Measurements from ENCODE around the gene UBB.
A peak's percentile ranks its signal among the peaks of the same experiment; 100 is the strongest.

The UBB gene

DNA sequence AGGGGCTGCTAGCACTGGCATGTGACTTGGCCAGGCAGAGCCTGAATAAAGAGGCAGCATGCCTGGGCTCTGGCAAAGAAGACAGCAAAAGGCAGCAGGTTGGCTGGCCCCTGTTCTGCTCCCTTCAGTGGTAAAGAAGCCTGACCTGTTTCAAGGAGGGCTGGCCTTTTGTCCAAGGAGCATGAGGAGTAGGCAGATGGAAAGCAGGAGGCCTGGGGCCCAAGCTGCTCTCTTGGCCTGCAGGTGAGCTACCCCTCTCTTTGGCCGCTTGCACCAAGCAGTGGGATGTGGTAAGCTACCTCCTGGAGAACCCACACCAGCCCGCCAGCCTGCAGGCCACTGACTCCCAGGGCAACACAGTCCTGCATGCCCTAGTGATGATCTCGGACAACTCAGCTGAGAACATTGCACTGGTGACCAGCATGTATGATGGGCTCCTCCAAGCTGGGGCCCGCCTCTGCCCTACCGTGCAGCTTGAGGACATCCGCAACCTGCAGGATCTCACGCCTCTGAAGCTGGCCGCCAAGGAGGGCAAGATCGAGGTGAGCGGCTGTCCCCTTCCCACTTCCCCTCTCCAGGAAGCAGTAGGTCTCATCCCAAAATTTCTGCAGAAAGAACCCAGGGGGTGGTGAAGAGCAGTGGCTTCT is 42.5 kb downstream of the UBB start:
- H3K4me3 ChIP-seq (ENCODE audit: low read depth, low read length), result no peak overlapping the region
- no peak for DNase-seq (ENCODE audit: low read depth)
- TF ChIP-seq CTCF (IDR thresholded peaks at IDR 0.05; ENCODE audit: low read depth, low read length), result no peak
- TF ChIP-seq, protein P1, sequence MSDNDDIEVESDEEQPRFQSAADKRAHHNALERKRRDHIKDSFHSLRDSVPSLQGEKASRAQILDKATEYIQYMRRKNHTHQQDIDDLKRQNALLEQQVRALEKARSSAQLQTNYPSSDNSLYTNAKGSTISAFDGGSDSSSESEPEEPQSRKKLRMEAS (IDR thresholded peaks at IDR 0.05; ENCODE audit: low read depth, low read length), result no peak
- TF ChIP-seq POLR2A (IDR thresholded peaks at IDR 0.05; ENCODE audit: extremely low read depth, insufficient read length), result no peak
- no peak for TF ChIP-seq MYC (IDR thresholded peaks at IDR 0.05; ENCODE audit: low read depth, low read length)

DNA sequence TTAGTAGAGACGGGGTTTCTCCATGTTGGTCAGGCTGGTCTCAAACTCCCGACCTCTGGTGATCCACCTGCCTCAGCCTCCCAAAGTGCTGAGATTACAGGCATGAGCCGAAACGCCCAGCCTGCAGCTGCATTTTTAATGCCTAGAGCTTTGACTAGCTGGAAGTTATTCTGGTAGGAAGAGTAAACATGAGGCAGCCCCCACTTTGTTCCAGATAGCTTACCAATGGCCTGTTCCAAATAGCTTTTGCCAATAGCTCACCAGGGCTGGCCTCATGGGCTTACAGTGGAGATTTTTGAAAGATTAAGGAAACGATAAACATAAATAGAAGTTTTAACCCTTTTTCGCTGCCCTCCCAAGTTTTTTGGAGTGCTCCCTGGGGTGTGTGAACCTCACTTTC is 44.3 kb downstream of the UBB start:
- no peak for DNase-seq (ENCODE audit: low read depth)
- TF ChIP-seq, protein P1 (IDR thresholded peaks at IDR 0.05; ENCODE audit: low read depth, low read length), result no peak
- TF ChIP-seq CTCF (IDR thresholded peaks at IDR 0.05; ENCODE audit: low read depth, low read length) (no peak), MYC (IDR thresholded peaks at IDR 0.05; ENCODE audit: low read depth, low read length) (no peak), POLR2A (IDR thresholded peaks at IDR 0.05; ENCODE audit: extremely low read depth, insufficient read length) (no peak)

GRCh38 chr17:16425698-16426659 is 45.1 kb downstream of the UBB start:
- no peak for DNase-seq (ENCODE audit: low read depth)
- TF ChIP-seq POLR2A (IDR thresholded peaks at IDR 0.05; ENCODE audit: extremely low read depth, insufficient read length), result no peak
- TF ChIP-seq, protein P1 (IDR thresholded peaks at IDR 0.05; ENCODE audit: low read depth, low read length), result no peak
- no peak for TF ChIP-seq CTCF (IDR thresholded peaks at IDR 0.05; ENCODE audit: low read depth, low read length)
- H3K4me3 ChIP-seq (ENCODE audit: low read depth, low read length), result no peak overlapping the region

More for the DNA sequence above, 44.3 kb downstream of the UBB start:
- H3K4me3 ChIP-seq (ENCODE audit: low read depth, low read length), result no peak overlapping the region

- no peak for DNase-seq (ENCODE audit: low read depth)
- H3K4me3 ChIP-seq (ENCODE audit: low read depth, low read length), result no peak overlapping the region
- no peak for TF ChIP-seq POLR2A (IDR thresholded peaks at IDR 0.05; ENCODE audit: extremely low read depth, insufficient read length)
- no peak for TF ChIP-seq CTCF (IDR thresholded peaks at IDR 0.05; ENCODE audit: low read depth, low read length)
- TF ChIP-seq, protein P1 (IDR thresholded peaks at IDR 0.05; ENCODE audit: low read depth, low read length), result no peak
- no peak for TF ChIP-seq MYC (IDR thresholded peaks at IDR 0.05; ENCODE audit: low read depth, low read length)
Measured at GRCh38 chr17:16427020-16427419, 46.1 kb downstream of the UBB start.

GRCh38 chr17:16428098-16428882 is 47.4 kb downstream of the UBB start:
- peak; percentile 82 for DNase-seq (ENCODE audit: low read depth)
- TF ChIP-seq POLR2A (IDR thresholded peaks at IDR 0.05; ENCODE audit: extremely low read depth, insufficient read length) (no peak), CTCF (IDR thresholded peaks at IDR 0.05; ENCODE audit: low read depth, low read length) (peak; percentile 95), MYC (IDR thresholded peaks at IDR 0.05; ENCODE audit: low read depth, low read length) (peak; percentile 88)
- TF ChIP-seq, protein P1 (IDR thresholded peaks at IDR 0.05; ENCODE audit: low read depth, low read length), result peak; percentile 96
- H3K4me3 ChIP-seq (ENCODE audit: low read depth, low read length), result no peak overlapping the region
